ENCODE results near the gene PDIK1L. TPM values are rescaled to one million over a fixed set of nuclear protein-coding genes. Genes with fewer than 3 reads are reported as not detected.
A peak's percentile ranks its signal among the peaks of the same experiment; 100 is the strongest.

The PDIK1L gene
- total and polyA plus RNA-seq, 2 donors (not counting 3 experiments of a cell fraction or from before 2014, with no cell fraction given): 1.6 to 5.6 TPM

DNA sequence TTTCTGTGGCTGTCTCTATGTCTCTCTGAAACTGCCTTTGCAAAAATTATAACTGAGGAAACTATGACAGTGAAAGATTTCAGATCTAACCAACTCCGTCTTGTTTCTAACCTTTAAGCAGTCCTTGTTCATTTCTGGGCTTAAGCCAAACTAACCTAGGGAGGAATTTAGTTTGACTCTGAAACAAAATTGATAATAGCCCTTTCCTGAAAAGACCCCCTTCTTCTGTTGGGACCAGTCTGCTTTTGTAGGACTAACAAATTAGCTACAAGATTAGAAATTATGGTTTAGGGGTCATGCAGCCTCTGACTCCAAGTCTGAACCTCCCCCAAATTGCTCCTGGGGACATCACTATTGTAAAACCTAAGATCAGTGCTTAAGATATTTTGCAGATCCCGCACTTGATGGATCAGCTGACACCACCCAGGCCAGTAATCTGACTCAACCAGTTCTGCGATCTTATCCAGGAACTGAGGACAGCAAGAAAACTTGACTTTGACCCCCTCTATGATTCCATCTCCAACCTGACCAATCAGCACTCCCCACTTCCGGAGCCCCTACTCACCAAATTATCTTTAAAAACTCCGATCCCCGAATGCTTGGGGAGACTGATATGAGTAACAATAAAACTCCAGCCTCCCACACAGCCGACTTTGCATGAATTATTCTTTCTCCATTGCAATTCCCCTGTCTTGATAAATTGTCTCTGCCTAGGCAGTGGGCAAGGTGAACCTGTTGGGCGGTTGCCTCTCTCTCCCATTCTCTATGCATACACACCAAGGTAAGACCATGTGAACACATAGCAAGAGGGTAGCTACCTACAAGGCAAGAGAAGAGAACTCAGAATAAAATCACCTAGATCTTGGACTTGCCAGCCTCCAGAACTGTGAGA, 33.1 kb upstream of the PDIK1L start:
- no peaks in the 10 kb centered on the region for H3K4me1 ChIP-seq (ENCODE audit: control insufficient read depth, extremely low read depth, insufficient read depth, low read length)
- TF ChIP-seq POLR2AphosphoS5 (IDR thresholded peaks at IDR 0.05; ENCODE audit: insufficient read depth, low read depth, low read length): no peak
- FAIRE-seq: peak; percentile 18
- H3K9me1 ChIP-seq (replicated peaks; ENCODE audit: control insufficient read depth, extremely low read depth, insufficient read depth, low read length): no peaks in the 10 kb centered on the region
- no peak overlapping the region for H3K4me3 ChIP-seq (replicated peaks in 1 of 3; ENCODE audit: insufficient read depth in 1 of 3, low read depth in 1 of 3, low read length in 3 of 3)
- CTCF ChIA-PET: interaction anchor here (0.8 kb wide), 1 partner anchor 12 kb away, joined by 3 read pairs; the partner anchor contains the start of gene TRIM63
- no peaks in the 10 kb centered on the region for H3K79me2 ChIP-seq (ENCODE audit: control insufficient read depth, insufficient read depth, low read length)
- H3K4me2 ChIP-seq (ENCODE audit: insufficient read depth, low read length): no peak overlapping the region
- no peaks in the 10 kb centered on the region for H3K36me3 ChIP-seq (ENCODE audit: control insufficient read depth in 2 of 2, extremely low read depth in 1 of 2, insufficient read depth in 2 of 2, low read length in 2 of 2)
- no TSS peak for BruUV-seq (replicated peaks)
- H2AFZ ChIP-seq (ENCODE audit: low read depth, low read length): no peak overlapping the region
- POLR2A ChIA-PET: no interaction called here
- H3K27ac ChIP-seq (ENCODE audit: insufficient read depth, low read depth, low read length): no peak overlapping the region
- H3K27me3 ChIP-seq (ENCODE audit: control insufficient read depth in 2 of 2, insufficient read depth in 2 of 2, low read length in 2 of 2): peaks cover 0 to 3% of the 10 kb centered on the region in 2 experiments
- dilution Hi-C loops (cut with MboI; ENCODE audit: extremely low pct_ligation_motif_present, low sequenced_read_pairs) (no loop called here), intact Hi-C loops (cut with micrococcal nuclease) (no loop called here)
- DNase-seq (ENCODE audit: low read depth, low spot score): no peak
- no peaks in the 10 kb centered on the region for H4K20me1 ChIP-seq (replicated peaks; ENCODE audit: control insufficient read depth, extremely low read depth, insufficient read depth, low read length)
- H3K9ac ChIP-seq (replicated peaks; ENCODE audit: extremely low read depth, insufficient read depth, low read length): no peak overlapping the region
- no peaks in the 10 kb centered on the region for H3K9me3 ChIP-seq (replicated peaks; ENCODE audit: control insufficient read depth, insufficient read depth, low read length)

GRCh38 chr1:26079178-26079563, 32.5 kb upstream of the PDIK1L start:
- CTCF ChIA-PET: no interaction called here

More at GRCh38 chr1:26079178-26079563, 32.5 kb upstream of the PDIK1L start:
- no peaks in the 10 kb centered on the region for H4K20me1 ChIP-seq (replicated peaks; ENCODE audit: control insufficient read depth, extremely low read depth, insufficient read depth, low read length)
- POLR2A ChIA-PET: no interaction called here
- no peak overlapping the region for H3K4me3 ChIP-seq (replicated peaks in 1 of 3; ENCODE audit: insufficient read depth in 1 of 3, low read depth in 1 of 3, low read length in 3 of 3)
- no peak overlapping the region for H3K27ac ChIP-seq (ENCODE audit: insufficient read depth, low read depth, low read length)
- H3K4me2 ChIP-seq (ENCODE audit: insufficient read depth, low read length): no peak overlapping the region
- H3K9ac ChIP-seq (replicated peaks; ENCODE audit: extremely low read depth, insufficient read depth, low read length): no peak overlapping the region
- BruUV-seq (replicated peaks): no TSS peak
- DNase-seq (ENCODE audit: low read depth, low spot score) (no peak), FAIRE-seq (no peak)
- no peaks in the 10 kb centered on the region for H3K9me3 ChIP-seq (replicated peaks; ENCODE audit: control insufficient read depth, insufficient read depth, low read length)
- no peaks in the 10 kb centered on the region for H3K36me3 ChIP-seq (ENCODE audit: control insufficient read depth in 2 of 2, extremely low read depth in 1 of 2, insufficient read depth in 2 of 2, low read length in 2 of 2)
- H3K79me2 ChIP-seq (ENCODE audit: control insufficient read depth, insufficient read depth, low read length): no peaks in the 10 kb centered on the region
- TF ChIP-seq CTCF (IDR thresholded peaks at IDR 0.05; ENCODE audit: extremely low read depth in 1 of 2, insufficient read depth in 1 of 2, low read depth in 1 of 2, low read length in 2 of 2) (no peak), POLR2AphosphoS5 (IDR thresholded peaks at IDR 0.05; ENCODE audit: insufficient read depth, low read depth, low read length) (no peak), JUN (IDR thresholded peaks at IDR 0.05; ENCODE audit: borderline replicate concordance, insufficient read depth, insufficient read length, low read depth) (no peak), FOS (IDR thresholded peaks at IDR 0.05; ENCODE audit: borderline replicate concordance, insufficient read depth, low read length) (no peak), GATA2 (IDR thresholded peaks at IDR 0.05; ENCODE audit: insufficient read depth, insufficient read length, low read depth, low read length) (no peak), POLR2A (IDR thresholded peaks at IDR 0.05; ENCODE audit: low read depth, low read length) (no peak), EZH2 (IDR thresholded peaks at IDR 0.05; ENCODE audit: borderline replicate concordance, low read depth, low read length, severe bottlenecking) (no peak)
- TF ChIP-seq, protein P1, sequence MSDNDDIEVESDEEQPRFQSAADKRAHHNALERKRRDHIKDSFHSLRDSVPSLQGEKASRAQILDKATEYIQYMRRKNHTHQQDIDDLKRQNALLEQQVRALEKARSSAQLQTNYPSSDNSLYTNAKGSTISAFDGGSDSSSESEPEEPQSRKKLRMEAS (IDR thresholded peaks at IDR 0.05; ENCODE audit: insufficient read depth, insufficient read length): no peak
- dilution Hi-C loops (cut with MboI; ENCODE audit: extremely low pct_ligation_motif_present, low sequenced_read_pairs): no loop called here
- no peaks in the 10 kb centered on the region for H3K9me1 ChIP-seq (replicated peaks; ENCODE audit: control insufficient read depth, extremely low read depth, insufficient read depth, low read length)
- intact Hi-C loops (cut with micrococcal nuclease): no loop called here
- H2AFZ ChIP-seq (ENCODE audit: low read depth, low read length): no peak overlapping the region
- H3K4me1 ChIP-seq (ENCODE audit: control insufficient read depth, extremely low read depth, insufficient read depth, low read length): no peaks in the 10 kb centered on the region
- peaks cover 0 to 3% of the 10 kb centered on the region in 2 experiments for H3K27me3 ChIP-seq (ENCODE audit: control insufficient read depth in 2 of 2, insufficient read depth in 2 of 2, low read length in 2 of 2)
